Fibroblast of lung (primary cell): ENCODE results near the gene CC2D1B. TPM values are rescaled to one million over a fixed set of nuclear protein-coding genes. Genes with fewer than 3 reads are reported as not detected.

Experiments
- DNase-seq, 2 donors: peaks; one replicate each; pipeline versions ENCODE4 v3.0.0 to v3.0.0-alpha.2; 2010; ENCODE audit warnings: low read depth in 2 of 2
- H2AFZ ChIP-seq: 2 replicates; pipeline ENCODE4 v1.5.1; 2012; ENCODE audit warnings: low read length, control low read depth, inconsistent platforms
- H3K27ac ChIP-seq: 2 replicates; pipeline ENCODE4 v1.5.1; 2011; ENCODE audit warnings: low read length, control low read depth; ENCODE audit not compliant: insufficient read depth
- H3K27me3 ChIP-seq: 2 replicates; pipeline ENCODE4 v1.5.1; 2011; ENCODE audit warnings: mild to moderate bottlenecking, low read length; ENCODE audit not compliant: control insufficient read depth, insufficient read depth
- H3K36me3 ChIP-seq: 2 replicates; pipeline ENCODE4 v1.5.1; 2011; ENCODE audit warnings: low read length; ENCODE audit not compliant: control insufficient read depth, insufficient read depth
- H3K4me1 ChIP-seq: 2 replicates; pipeline ENCODE4 v1.5.1; 2011; ENCODE audit warnings: low read length; ENCODE audit not compliant: control insufficient read depth, insufficient read depth; ENCODE audit errors: extremely low read depth
- H3K4me2 ChIP-seq: 2 replicates; pipeline ENCODE4 v1.5.1; 2011; ENCODE audit warnings: low read length, control low read depth; ENCODE audit not compliant: insufficient read depth; ENCODE audit errors: extremely low read depth
- H3K4me3 ChIP-seq, 4 experiments: fragments of 200-600 bp in 1 of 4; sonication (generic) in 1 of 4; replicated peaks in 1 of 4; 2 replicates each; pipeline ENCODE4 v1.5.1; 2011 to 2016; ENCODE audit warnings: low read length in 4 of 4, low read depth in 3 of 4, mild to moderate bottlenecking in 3 of 4, control low read depth in 2 of 4, inconsistent platforms in 1 of 4, mixed read lengths in 1 of 4; ENCODE audit not compliant: insufficient read depth in 1 of 4; ENCODE audit errors: control extremely low read depth in 1 of 4
- H3K79me2 ChIP-seq: 2 replicates; pipeline ENCODE4 v1.5.1; 2012; ENCODE audit warnings: mild to moderate bottlenecking, low read length, inconsistent platforms; ENCODE audit not compliant: control insufficient read depth, insufficient read depth
- H3K9ac ChIP-seq: 2 replicates; pipeline ENCODE4 v1.5.1; 2011; ENCODE audit warnings: mild to moderate bottlenecking, low read length, control low read depth; ENCODE audit not compliant: insufficient read depth
- H3K9me3 ChIP-seq: 2 replicates; pipeline ENCODE4 v1.5.1; 2012; ENCODE audit warnings: low read depth, low read length; ENCODE audit not compliant: control insufficient read depth, insufficient read depth
- H4K20me1 ChIP-seq: 2 replicates; pipeline ENCODE4 v1.5.1; 2011; ENCODE audit warnings: low read length; ENCODE audit not compliant: control insufficient read depth, insufficient read depth; ENCODE audit errors: extremely low read depth
- EZH2 ChIP-seq: IDR thresholded peaks from 2 replicates; pipeline ENCODE4 v1.5.1; 2012; ENCODE audit warnings: low read length, control low read depth, mild to moderate bottlenecking; ENCODE audit errors: missing control alignments
- polyA plus RNA-seq, 2 donors: library from polyadenylated mRNA; depleted of rRNA in 1 of 2; stranded (reverse) in 1 of 2; unstranded in 1 of 2; fragments of >200 nt; gene quantifications; 2 replicates each; pipeline ENCODE4 v1.2.1, GENCODE V29; 2011 to 2012; ENCODE audit warnings: missing spikeins in 1 of 2
- total RNA-seq: library from RNA; depleted of rRNA; stranded (reverse); fragments of >200 nt; gene quantifications from 2 replicates; pipeline ENCODE4 v1.2.1, GENCODE V29; 2014
- TF ChIP-seq, protein P1 (sequence below), 2 donors: IDR thresholded peaks in 1 of 2; conservative IDR thresholded peaks in 1 of 2; 1 replicate in 1 of 2; 2 replicates in 1 of 2; pipeline ENCODE4 v1.5.1; 2011 to 2012; ENCODE audit warnings: low read length in 2 of 2, control low read depth in 1 of 2, inconsistent platforms in 1 of 2, low read depth in 1 of 2, mild to moderate bottlenecking in 1 of 2

CC2D1B gene
- total and polyA plus RNA-seq, 2 donors (not counting 1 experiment from before 2014, with no cell fraction given), result 14.9 to 28.9 TPM

DNA sequence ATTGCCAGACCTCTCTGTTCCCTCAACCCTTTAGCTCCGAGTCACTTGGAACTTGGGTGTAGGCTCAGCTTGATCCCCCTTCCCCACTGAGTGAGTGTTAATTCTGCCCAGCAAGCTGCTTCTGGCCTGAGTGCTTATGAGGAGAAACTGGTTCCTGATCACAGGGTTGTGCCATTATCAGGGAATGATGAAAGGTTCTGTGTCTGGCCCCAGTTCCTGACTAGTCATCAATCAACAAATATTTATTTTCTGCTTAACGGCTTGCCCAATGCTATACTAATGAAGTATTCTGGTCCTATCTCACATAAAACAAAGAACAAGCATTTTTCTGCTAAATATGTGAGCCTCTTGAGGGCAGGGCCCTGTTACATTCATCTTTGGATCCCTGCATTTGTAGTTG lies 20.8 kb downstream of the CC2D1B start:
- Histone ChIP-seq H3K79me2 (no peaks in the 10 kb centered on the region), H3K4me1 (no peaks in the 10 kb centered on the region), H3K36me3 (no peaks in the 10 kb centered on the region), H3K9ac (no peak overlapping the region), H3K4me3 (no peak overlapping the region), H3K9me3 (no peaks in the 10 kb centered on the region), H3K4me2 (no peak overlapping the region), H3K27ac (no peak overlapping the region), H2AFZ (no peak overlapping the region), H4K20me1 (no peaks in the 10 kb centered on the region), H3K27me3 (no peaks in the 10 kb centered on the region)
- no peak for TF ChIP-seq EZH2
- TF ChIP-seq, protein P1, sequence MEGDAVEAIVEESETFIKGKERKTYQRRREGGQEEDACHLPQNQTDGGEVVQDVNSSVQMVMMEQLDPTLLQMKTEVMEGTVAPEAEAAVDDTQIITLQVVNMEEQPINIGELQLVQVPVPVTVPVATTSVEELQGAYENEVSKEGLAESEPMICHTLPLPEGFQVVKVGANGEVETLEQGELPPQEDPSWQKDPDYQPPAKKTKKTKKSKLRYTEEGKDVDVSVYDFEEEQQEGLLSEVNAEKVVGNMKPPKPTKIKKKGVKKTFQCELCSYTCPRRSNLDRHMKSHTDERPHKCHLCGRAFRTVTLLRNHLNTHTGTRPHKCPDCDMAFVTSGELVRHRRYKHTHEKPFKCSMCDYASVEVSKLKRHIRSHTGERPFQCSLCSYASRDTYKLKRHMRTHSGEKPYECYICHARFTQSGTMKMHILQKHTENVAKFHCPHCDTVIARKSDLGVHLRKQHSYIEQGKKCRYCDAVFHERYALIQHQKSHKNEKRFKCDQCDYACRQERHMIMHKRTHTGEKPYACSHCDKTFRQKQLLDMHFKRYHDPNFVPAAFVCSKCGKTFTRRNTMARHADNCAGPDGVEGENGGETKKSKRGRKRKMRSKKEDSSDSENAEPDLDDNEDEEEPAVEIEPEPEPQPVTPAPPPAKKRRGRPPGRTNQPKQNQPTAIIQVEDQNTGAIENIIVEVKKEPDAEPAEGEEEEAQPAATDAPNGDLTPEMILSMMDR (conservative IDR thresholded peaks at IDR 0.05 in 1 of 2, IDR thresholded peaks at IDR 0.05 in 1 of 2; ENCODE audit: low read depth in 1 of 2, low read length in 2 of 2), result no peak
- DNase-seq, result no peak

DNA sequence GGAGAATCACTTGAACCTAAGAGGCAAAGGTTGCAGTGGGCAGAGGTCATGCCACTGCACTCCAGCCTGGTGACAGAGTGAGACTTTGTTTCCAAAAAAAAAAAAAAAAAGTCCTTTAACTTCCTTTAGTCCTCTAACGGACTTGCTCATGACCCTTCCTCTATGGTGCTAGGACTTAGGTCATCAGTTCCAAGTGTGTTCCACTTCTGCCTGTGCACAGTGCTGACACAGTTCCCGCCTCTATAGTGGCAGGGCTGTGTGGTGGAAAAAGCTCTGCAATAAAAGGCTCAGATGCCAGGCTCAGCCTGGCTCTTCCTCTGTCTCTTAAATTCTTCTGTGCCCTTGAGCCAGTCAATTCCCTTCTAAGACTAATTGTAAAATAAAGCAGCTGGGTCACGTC lies 22.0 kb downstream of the CC2D1B start:
- Histone ChIP-seq H3K79me2 (no peaks in the 10 kb centered on the region), H3K27me3 (no peaks in the 10 kb centered on the region), H2AFZ (no peak overlapping the region), H3K4me3 (no peak overlapping the region), H4K20me1 (no peaks in the 10 kb centered on the region), H3K4me2 (no peak overlapping the region), H3K36me3 (no peaks in the 10 kb centered on the region), H3K9me3 (no peaks in the 10 kb centered on the region), H3K27ac (no peak overlapping the region), H3K9ac (no peak overlapping the region), H3K4me1 (no peaks in the 10 kb centered on the region)
- TF ChIP-seq EZH2, result no peak
- TF ChIP-seq, protein P1 (conservative IDR thresholded peaks at IDR 0.05 in 1 of 2, IDR thresholded peaks at IDR 0.05 in 1 of 2; ENCODE audit: low read depth in 1 of 2, low read length in 2 of 2), result no peak
- no peak for DNase-seq

DNA sequence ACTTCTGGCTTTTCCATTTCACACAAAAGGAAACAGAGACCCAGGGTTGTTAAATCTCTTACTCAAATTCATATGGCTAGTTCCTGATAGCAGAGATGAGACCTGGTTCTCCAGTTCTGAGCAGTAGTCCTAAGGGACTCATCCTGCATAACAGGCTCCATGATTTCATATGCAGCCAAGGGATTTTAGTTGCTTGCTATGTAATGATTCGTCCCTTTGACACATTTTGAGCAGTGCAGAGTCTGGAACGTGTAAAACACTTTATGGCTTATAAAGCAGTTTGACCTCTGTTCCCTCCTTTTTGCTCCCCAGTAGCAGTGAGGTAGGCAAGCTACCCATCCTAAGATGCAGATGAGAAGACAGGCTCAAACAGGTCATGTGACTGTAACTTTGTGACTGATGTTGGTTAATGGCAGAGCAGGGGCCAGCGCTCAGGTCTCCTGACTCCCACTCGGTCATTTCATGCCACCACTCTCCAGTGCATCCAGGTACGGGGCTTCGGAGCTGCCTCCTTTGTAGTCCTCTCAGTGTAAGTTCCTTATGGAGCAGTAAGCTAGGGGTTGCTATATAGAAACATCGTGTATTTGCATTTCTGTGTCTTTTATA lies 24.2 kb downstream of the CC2D1B start:
- Histone ChIP-seq H2AFZ (no peak overlapping the region), H3K27ac (no peak overlapping the region), H3K4me2 (no peak overlapping the region), H3K27me3 (no peaks in the 10 kb centered on the region), H3K4me1 (no peaks in the 10 kb centered on the region), H3K4me3 (no peak overlapping the region), H3K36me3 (no peaks in the 10 kb centered on the region), H4K20me1 (no peaks in the 10 kb centered on the region), H3K9ac (no peak overlapping the region), H3K9me3 (no peaks in the 10 kb centered on the region), H3K79me2 (no peaks in the 10 kb centered on the region)
- TF ChIP-seq EZH2, result no peak
- TF ChIP-seq, protein P1 (conservative IDR thresholded peaks at IDR 0.05 in 1 of 2, IDR thresholded peaks at IDR 0.05 in 1 of 2; ENCODE audit: low read depth in 1 of 2, low read length in 2 of 2), result no peak
- DNase-seq, result no peak
